ENCODE data around the gene ANKRD55.

DNA sequence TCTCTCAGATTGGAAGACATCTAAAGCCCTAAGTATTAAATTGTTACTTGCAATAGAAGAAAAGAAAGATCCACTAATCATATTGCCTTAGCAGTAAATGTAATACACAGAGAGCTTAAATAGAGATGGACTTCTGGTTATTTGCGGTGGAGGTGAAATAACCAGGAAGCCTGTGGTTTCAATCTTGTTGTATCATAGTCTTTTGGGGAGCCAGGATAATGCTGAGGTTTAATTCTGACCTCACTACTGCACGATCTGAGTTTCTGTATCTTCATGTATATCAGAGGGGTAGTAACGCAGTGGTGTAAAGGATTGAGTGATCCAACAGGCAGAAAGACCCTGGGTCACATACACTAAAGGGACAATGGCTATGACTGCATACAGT lies 71.7 kb downstream of the ANKRD55 start:
- TF ChIP-seq, protein P1, sequence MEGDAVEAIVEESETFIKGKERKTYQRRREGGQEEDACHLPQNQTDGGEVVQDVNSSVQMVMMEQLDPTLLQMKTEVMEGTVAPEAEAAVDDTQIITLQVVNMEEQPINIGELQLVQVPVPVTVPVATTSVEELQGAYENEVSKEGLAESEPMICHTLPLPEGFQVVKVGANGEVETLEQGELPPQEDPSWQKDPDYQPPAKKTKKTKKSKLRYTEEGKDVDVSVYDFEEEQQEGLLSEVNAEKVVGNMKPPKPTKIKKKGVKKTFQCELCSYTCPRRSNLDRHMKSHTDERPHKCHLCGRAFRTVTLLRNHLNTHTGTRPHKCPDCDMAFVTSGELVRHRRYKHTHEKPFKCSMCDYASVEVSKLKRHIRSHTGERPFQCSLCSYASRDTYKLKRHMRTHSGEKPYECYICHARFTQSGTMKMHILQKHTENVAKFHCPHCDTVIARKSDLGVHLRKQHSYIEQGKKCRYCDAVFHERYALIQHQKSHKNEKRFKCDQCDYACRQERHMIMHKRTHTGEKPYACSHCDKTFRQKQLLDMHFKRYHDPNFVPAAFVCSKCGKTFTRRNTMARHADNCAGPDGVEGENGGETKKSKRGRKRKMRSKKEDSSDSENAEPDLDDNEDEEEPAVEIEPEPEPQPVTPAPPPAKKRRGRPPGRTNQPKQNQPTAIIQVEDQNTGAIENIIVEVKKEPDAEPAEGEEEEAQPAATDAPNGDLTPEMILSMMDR (IDR thresholded peaks at IDR 0.05) = no peak
- TF ChIP-seq POLR2AphosphoS5 (IDR thresholded peaks at IDR 0.05) (no peak), POLR2A (IDR thresholded peaks at IDR 0.05) (no peak), EP300 (IDR thresholded peaks at IDR 0.05) (no peak)

All from sigmoid colon (tissue), 4 donors.